GM12878 (cell line): ENCODE results near the gene KIFAP3. TPM values are rescaled to one million over a fixed set of nuclear protein-coding genes. Genes with fewer than 3 reads are reported as not detected.

Experiments used
- ATF3 ChIP-seq: IDR thresholded peaks from 2 replicates; pipeline ENCODE4 v1.6.1; 2011; ENCODE audit warnings: low read depth, mild to moderate bottlenecking, low read length, moderate library complexity, borderline replicate concordance; ENCODE audit errors: extremely low read depth
- BACH1 ChIP-seq: fragments of 450-650 bp; IDR thresholded peaks from 2 replicates; pipeline ENCODE4 v1.6.1; 2017; ENCODE audit warnings: mild to moderate bottlenecking, borderline replicate concordance
- BCL11A ChIP-seq: IDR thresholded peaks from 2 replicates; pipeline ENCODE4 v1.6.1; 2011; ENCODE audit warnings: low read depth, low read length
- BHLHE40 ChIP-seq, 2 experiments: fragments of 450-650 bp in 1 of 2; IDR thresholded peaks; 2 replicates each; pipeline ENCODE4 v1.6.1; 2011 to 2017; ENCODE audit warnings: low read depth in 2 of 2, borderline replicate concordance in 1 of 2, improper control_type of control experiment in 1 of 2, low read length in 1 of 2, mild to moderate bottlenecking in 1 of 2
- CBX3 ChIP-seq: fragments of 200-600 bp; sonication (generic); IDR thresholded peaks from 2 replicates; pipeline ENCODE4 v1.6.1; 2016; ENCODE audit warnings: low read depth, borderline replicate concordance
- CBX5 ChIP-seq: sonication (generic); IDR thresholded peaks from 2 replicates; pipeline ENCODE4 v1.6.1; 2016; ENCODE audit warnings: low read depth, moderate library complexity, mild to moderate bottlenecking, inconsistent platforms
- CREB1 ChIP-seq: IDR thresholded peaks from 2 replicates; pipeline ENCODE4 v1.6.1; 2012; ENCODE audit warnings: low read depth, mild to moderate bottlenecking, inconsistent platforms
- E2F8 ChIP-seq: fragments of 450-650 bp; IDR thresholded peaks from 2 replicates; pipeline ENCODE4 v1.6.1; 2018; ENCODE audit warnings: mild to moderate bottlenecking, low read depth, moderate library complexity; ENCODE audit not compliant: partially characterized antibody
- EP300 ChIP-seq, 2 experiments: fragments of 150-350 bp in 1 of 2; IDR thresholded peaks; 2 replicates each; pipeline ENCODE4 v1.6.1; 2011 to 2012; ENCODE audit warnings: low read depth in 2 of 2, low read length in 2 of 2, borderline replicate concordance in 1 of 2, improper control_type of control experiment in 1 of 2, inconsistent platforms in 1 of 2; ENCODE audit not compliant: control insufficient read depth in 1 of 2
- IKZF2 ChIP-seq, 2 experiments: fragments of 450-650 bp; IDR thresholded peaks; 2 replicates each; pipeline ENCODE4 v1.6.1; 2017; ENCODE audit warnings: mild to moderate bottlenecking in 2 of 2, moderate library complexity in 2 of 2
- IRF5 ChIP-seq: fragments of 450-650 bp; IDR thresholded peaks from 2 replicates; pipeline ENCODE4 v1.6.1; 2017; ENCODE audit warnings: borderline replicate concordance
- KAT2A ChIP-seq: conservative IDR thresholded peaks from 2 replicates; pipeline ENCODE4 v1.6.1; 2011; ENCODE audit warnings: low read depth, low read length; ENCODE audit not compliant: control insufficient read depth
- NBN ChIP-seq: fragments of 450-650 bp; IDR thresholded peaks from 2 replicates; pipeline ENCODE4 v1.6.1; 2016
- NR2C1 ChIP-seq: fragments of 450-650 bp; IDR thresholded peaks from 2 replicates; pipeline ENCODE4 v1.6.1; 2017; ENCODE audit warnings: antibody characterized with exemption, mild to moderate bottlenecking, moderate library complexity
- RBBP5 ChIP-seq: fragments of 200-600 bp; sonication (generic); conservative IDR thresholded peaks from 2 replicates; pipeline ENCODE4 v1.6.1; 2016
- REST ChIP-seq: IDR thresholded peaks from 2 replicates; pipeline ENCODE4 v1.6.1; 2012; ENCODE audit warnings: mild to moderate bottlenecking, low read depth, low read length
- SMAD5 ChIP-seq: IDR thresholded peaks from 2 replicates; pipeline ENCODE4 v1.6.1; 2016; ENCODE audit warnings: antibody characterized with exemption, low read depth
- SREBF2 ChIP-seq: IDR thresholded peaks from 2 replicates; pipeline ENCODE4 v1.6.1; 2012; ENCODE audit warnings: mild to moderate bottlenecking, low read length
- ZBTB11 ChIP-seq: fragments of 450-650 bp; formaldehyde crosslinking; IDR thresholded peaks from 2 replicates; pipeline ENCODE4 v1.5.0; 2022; ENCODE audit warnings: mild to moderate bottlenecking, missing genetic modification characterization
- ZZZ3 ChIP-seq: IDR thresholded peaks from 2 replicates; pipeline ENCODE4 v1.6.1; 2011; ENCODE audit warnings: low read depth; ENCODE audit not compliant: control insufficient read depth, insufficient read length
- polyA plus RNA-seq, 11 experiments: library from polyadenylated mRNA; depleted of rRNA in 4 of 11; unstranded in 6 of 11; stranded (reverse) in 5 of 11; fragments of >200 nt; fragmentation: Nextera tagmentation in 4 of 11; fragmentation: Illumina TruSeq in 1 of 11; extraction: Ambion mirVana in 4 of 11; extraction: Trizol in 1 of 11; gene quantifications; 1 replicate in 1 of 11; 2 replicates in 10 of 11; pipeline versions ENCODE4 v1.2.1 to v1.2.3, GENCODE V29; 2011 to 2016; ENCODE audit warnings: inconsistent platforms in 2 of 11, missing spikeins in 2 of 11, low read depth in 1 of 11
- total RNA-seq, 4 experiments: library from RNA; depleted of rRNA in 3 of 4; stranded (reverse); fragments of >200 nt in 3 of 4; fragmentation: Illumina TruSeq in 1 of 4; extraction: Trizol in 1 of 4; gene quantifications; 2 replicates each; pipeline versions ENCODE4 v1.2.1 to v1.2.3, GENCODE V29; 2013 to 2021

KIFAP3 gene
- total and polyA plus RNA-seq, 10 of the 15 experiments (the other 5 are each of a cell fraction or from before 2014, with no cell fraction given): 13.7 to 100 (median 18.9) TPM

- TF ChIP-seq ZZZ3 (no peak), NR2C1 (no peak), RBBP5 (no peak), ZBTB11 (CRISPR knock-in tag) (no peak), BCL11A (0 out of 2 replicates have a peak, but pooled peaks have one; percentile 16), REST (no peak), CBX3 (no peak), BHLHE40 (IDR thresholded peaks at IDR 0.05; ENCODE audit: borderline replicate concordance in 1 of 2, low read depth in 2 of 2, low read length in 1 of 2) (no peak), CREB1 (no peak), ATF3 (no peak), KAT2A (no peak), SMAD5 (no peak), IRF5 (no peak), EP300 (IDR thresholded peaks at IDR 0.05; ENCODE audit: borderline replicate concordance in 1 of 2, control insufficient read depth in 1 of 2, low read depth in 2 of 2, low read length in 2 of 2) (peak in 1 of 2 experiments; percentile 37; a peak in 1 of 4 replicates), E2F8 (no peak), BACH1 (no peak; the same call in 1 of the 2 replicates), IKZF2 (IDR thresholded peaks at IDR 0.05) (peak; percentile 80 to 84), NBN (0 out of 2 replicates have a peak, but pooled peaks have one; percentile 52), CBX5 (no peak), SREBF2 (no peak)
Measured at GRCh38 chr1:170071378-170071777, 3.1 kb downstream of the KIFAP3 start (continued).
